ENCODE results near the gene PITPNM2. TPM values are rescaled to one million over a fixed set of nuclear protein-coding genes. Genes with fewer than 3 reads are reported as not detected.

Gene PITPNM2
- total and polyA plus RNA-seq, 9 of the 15 experiments (the other 6 are each of a cell fraction or from before 2014, with no cell fraction given): 0.03 to 10.8 (median 2.9) TPM

GRCh38 chr12:123164710-123165261 is 13.9 kb upstream of the PITPNM2 start:
- Histone ChIP-seq H3K27ac (ENCODE audit: extremely low read depth, low read depth, low read length) (no peak overlapping the region), H3K4me3 (no peak overlapping the region), H3K27me3 (ENCODE audit: control insufficient read depth in 2 of 2, insufficient read depth in 2 of 2, low read length in 2 of 2) (no peaks in the 10 kb centered on the region), H3K4me2 (ENCODE audit: insufficient read depth, low read length) (no peak overlapping the region), H3K36me3 (ENCODE audit: control insufficient read depth, insufficient read depth, low read length) (peaks cover 81% of the 10 kb centered on the region), H4K20me1 (replicated peaks; ENCODE audit: control insufficient read depth, insufficient read depth, low read length) (no peaks in the 10 kb centered on the region), H2AFZ (ENCODE audit: low read depth, low read length) (no peak overlapping the region), H3K9ac (ENCODE audit: insufficient read depth in 1 of 2, low read depth in 2 of 2, low read length in 2 of 2) (no peak overlapping the region), H3K4me1 (replicated peaks in 1 of 2; ENCODE audit: control insufficient read depth in 2 of 2, insufficient read depth in 2 of 2, low read length in 2 of 2) (no peaks in the 10 kb centered on the region), H3K9me1 (ENCODE audit: control insufficient read depth, insufficient read depth, low read length) (no peaks in the 10 kb centered on the region), H3K79me2 (ENCODE audit: control insufficient read depth, insufficient read depth, low read length) (no peaks in the 10 kb centered on the region), H3K9me3 (replicated peaks; ENCODE audit: control insufficient read depth, insufficient read depth, low read depth, low read length) (no peaks in the 10 kb centered on the region)
- no peak for ATAC-seq
- ChIA-PET POLR2A (interaction anchor here (1.0 to 1.7 kb wide), 3 partner anchors 10 to 68 kb away, joined by 3 to 7 read pairs (median 6); no protein-coding TSS in a partner anchor), CTCF (ENCODE audit: low intra/inter-chr PET ratio) (no interaction called here)
- DNase-seq (ENCODE audit: extremely low read depth in 1 of 4, low spot score in 3 of 4): no peak
- 93% methylated on average over 9 of the region's 9 CpGs for WGBS (ENCODE audit: insufficient coverage, low coverage, missing lambda C conversion rate)
- in situ Hi-C loops (cut with MboI): no loop called here
- no peak for FAIRE-seq
- intact Hi-C loops (cut with micrococcal nuclease): no loop called here
- no peak for TF ChIP-seq KLF13 (tag; IDR thresholded peaks at IDR 0.05; ENCODE audit: borderline replicate concordance, low read depth)
- no peak for TF ChIP-seq NCOA4 (IDR thresholded peaks at IDR 0.05; ENCODE audit: partially characterized antibody)
- no peak for TF ChIP-seq MCM2 (IDR thresholded peaks at IDR 0.05; ENCODE audit: low read depth)
- no peak for TF ChIP-seq NFE2 (IDR thresholded peaks at IDR 0.05; ENCODE audit: low read depth)
- TF ChIP-seq CC2D1A (IDR thresholded peaks at IDR 0.05): no peak
- peak; percentile 35; the same call in 1 of the 2 replicates for TF ChIP-seq ZNF316 (IDR thresholded peaks at IDR 0.05)
- no peak for TF ChIP-seq CXXC5 (CRISPR knock-in tag; IDR thresholded peaks at IDR 0.05)
- no peak for TF ChIP-seq RB1 (IDR thresholded peaks at IDR 0.05; ENCODE audit: low read depth)
- no TSS peak for BruUV-seq (replicated peaks)

Measured in K562 (cell line).